HG03558 (cell line): ENCODE measurements around the gene ALOX15.
"Not testable (repeated sequence)": the region's sequence is repeated elsewhere in the genome, so short reads cannot be mapped to it uniquely, and the experiment has no call there.

ENCODE experiments used
- ATAC-seq: cut with Tn5 transposase; IDR thresholded peaks from one replicate; pipeline ENCODE4 v1.9.1; 2021; ENCODE audit warnings: moderate number of reproducible peaks; ENCODE audit not compliant: unreplicated experiment; ENCODE audit errors: extremely low read depth

ALOX15 gene

GRCh38 chr17:4595685-4596342, 45.7 kb downstream of the ALOX15 start:
- not testable (repeated sequence) for ATAC-seq

GRCh38 chr17:4594931-4595684, 46.4 kb downstream of the ALOX15 start:
- no peak for ATAC-seq

DNA sequence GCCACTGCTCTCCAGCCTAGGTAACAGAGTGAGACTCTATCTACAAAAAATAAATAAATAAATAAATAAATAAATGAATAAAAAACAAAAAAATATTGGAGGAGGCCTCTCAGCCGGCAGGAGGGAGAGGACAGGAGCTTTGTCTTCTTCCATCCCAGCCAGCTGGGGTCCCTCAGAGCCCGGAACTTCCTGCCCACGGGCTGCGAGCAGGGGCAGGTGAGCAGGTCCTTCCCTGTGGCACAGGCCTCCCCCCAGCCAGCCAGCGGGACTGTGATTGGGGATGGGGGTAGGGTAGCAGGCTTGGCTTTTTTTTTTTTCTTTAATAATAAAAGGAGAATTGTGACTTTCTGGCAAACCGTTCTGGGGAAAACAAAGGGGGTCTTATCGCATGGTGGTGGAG, 47.1 kb downstream of the ALOX15 start:
- ATAC-seq, result no peak

DNA sequence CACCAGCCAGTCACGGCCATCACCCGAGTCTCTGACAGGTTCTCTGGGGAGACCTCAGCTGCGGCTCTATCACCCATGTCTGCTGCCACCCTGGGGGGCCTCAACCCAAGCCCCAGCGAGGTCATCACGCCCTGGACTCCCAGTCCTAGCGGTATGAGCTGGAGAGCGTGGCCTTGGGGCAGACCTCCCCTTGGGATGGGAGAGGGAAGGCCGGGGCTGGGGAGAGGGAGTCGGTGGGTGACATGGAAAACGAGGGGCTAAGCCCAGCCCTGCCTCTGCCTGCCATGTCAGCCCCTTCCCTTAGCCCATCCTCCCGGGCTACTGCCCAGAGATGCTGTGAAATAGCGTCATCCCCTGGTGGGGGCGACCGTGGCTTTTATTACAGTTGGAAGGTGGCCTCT, 48.5 kb downstream of the ALOX15 start:
- no peak for ATAC-seq

- no peak for ATAC-seq
These were observed 49.1 kb downstream of the ALOX15 start for GRCh38 chr17:4592240-4593005.

DNA sequence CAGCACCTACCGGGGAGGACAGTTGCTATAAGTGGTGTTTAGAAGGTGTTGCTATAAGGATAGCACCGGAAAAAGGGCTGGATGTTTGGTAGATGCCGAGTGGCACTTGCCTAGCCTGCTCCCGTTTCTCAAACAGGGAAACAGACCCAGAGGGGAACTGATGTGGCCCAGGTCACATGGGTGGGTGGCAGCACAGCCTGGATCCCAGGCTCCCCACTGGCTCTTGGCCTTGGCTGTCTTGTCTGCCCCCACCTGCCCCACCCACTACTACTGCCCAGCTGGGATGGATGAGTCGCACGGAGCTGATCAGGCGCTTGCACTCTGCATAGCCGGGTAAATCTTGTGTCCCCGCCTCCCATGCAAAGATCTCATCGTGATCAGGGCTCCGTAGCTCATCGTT, 49.9 kb downstream of the ALOX15 start:
- ATAC-seq, result no peak

- no peak for ATAC-seq
These were observed 50.5 kb downstream of the ALOX15 start for GRCh38 chr17:4590981-4591453.

DNA sequence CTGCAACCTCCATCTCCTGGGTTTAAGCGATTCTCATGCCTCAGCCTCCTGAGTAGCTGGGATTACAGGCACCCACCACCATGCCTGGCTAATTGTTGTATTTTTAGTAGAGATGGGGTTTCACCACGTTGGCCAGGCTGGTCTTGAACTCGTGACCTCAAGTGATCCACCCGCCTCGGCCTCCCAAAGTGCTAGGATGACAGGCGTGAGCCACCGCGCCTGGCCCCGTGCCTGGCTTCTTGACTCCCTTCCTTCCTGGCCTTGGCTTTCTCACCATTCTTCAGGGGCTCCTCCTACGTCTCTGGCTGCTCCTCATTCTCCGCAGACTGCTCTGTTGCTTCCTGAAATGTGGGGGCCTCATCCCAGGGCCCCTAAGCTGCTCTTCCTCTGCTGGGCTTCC, 51.4 kb downstream of the ALOX15 start:
- not testable (repeated sequence) for ATAC-seq

- no peak for ATAC-seq
These were observed 52.4 kb downstream of the ALOX15 start for GRCh38 chr17:4588898-4589625.

- ATAC-seq, result no peak
These were observed 53.1 kb downstream of the ALOX15 start for GRCh38 chr17:4588391-4588790.

GRCh38 chr17:4587803-4588202, 53.7 kb downstream of the ALOX15 start:
- no peak for ATAC-seq

DNA sequence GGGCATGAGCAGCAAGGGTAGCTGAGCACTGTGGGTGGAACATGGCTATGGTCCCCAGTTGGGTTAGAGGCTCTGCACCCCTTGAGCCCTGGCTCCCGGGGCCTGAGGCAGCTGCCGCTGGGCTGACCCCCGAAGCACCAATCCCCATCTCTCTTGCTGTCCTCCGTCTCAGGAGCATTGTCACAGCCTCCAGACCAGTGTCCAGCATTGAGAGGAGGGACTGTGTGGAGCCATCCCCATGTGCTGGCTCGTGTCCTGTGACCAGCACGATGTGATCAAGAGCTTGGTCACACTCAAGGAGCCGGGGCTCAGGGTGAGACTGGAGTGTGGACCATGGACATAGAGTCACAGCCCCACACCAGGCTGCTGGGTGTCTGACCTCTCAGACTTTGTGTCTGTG, 54.3 kb downstream of the ALOX15 start:
- ATAC-seq, result no peak

DNA sequence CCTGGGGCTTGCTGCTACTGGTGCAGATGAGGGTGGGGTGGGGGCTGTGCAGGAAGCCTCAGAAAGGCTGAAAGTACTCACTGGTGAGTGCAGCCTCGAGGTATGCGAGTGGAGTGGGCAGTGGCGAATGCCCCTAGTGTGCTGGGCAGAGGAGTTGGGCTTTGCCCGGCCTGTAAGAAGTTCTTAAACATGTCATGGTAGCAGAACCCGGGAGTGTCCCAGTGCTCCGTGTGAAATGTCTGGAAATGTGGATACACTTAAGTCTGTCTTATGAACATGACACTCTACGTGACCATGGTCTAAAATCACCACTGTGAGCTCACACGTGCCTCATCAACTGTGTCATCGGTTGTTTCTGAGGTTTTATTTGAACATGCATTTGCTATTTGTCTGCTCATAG, 55.4 kb downstream of the ALOX15 start:
- no peak for ATAC-seq

DNA sequence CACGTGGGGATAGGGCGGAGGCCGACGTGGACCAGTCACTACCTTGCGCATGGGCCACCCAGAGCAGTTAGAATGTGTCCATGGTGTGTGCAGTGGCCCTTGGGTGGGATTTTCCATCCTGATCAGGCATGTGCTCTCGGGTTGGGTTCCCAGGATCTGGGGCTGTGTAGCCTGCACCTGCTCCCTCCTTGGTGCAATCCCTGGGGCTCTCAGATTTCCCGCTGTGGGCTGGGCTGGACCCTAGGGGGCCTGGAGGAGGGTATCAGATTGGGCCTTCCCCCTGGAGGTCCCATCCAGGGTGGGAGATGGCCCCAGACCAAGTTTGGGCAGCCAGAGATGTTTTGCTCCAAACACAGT, 55.9 kb downstream of the ALOX15 start:
- ATAC-seq, result no peak

- no peak for ATAC-seq
These were observed 56.4 kb downstream of the ALOX15 start for GRCh38 chr17:4584917-4585637.

- ATAC-seq, result no peak
These were observed 57.2 kb downstream of the ALOX15 start, which contains the start of gene SMTNL2 for GRCh38 chr17:4584101-4584916. TSS of gene SMTNL2 (plus strand) at chr17:4584529. CDS start at chr17:4584606, 77 bp downstream.

DNA sequence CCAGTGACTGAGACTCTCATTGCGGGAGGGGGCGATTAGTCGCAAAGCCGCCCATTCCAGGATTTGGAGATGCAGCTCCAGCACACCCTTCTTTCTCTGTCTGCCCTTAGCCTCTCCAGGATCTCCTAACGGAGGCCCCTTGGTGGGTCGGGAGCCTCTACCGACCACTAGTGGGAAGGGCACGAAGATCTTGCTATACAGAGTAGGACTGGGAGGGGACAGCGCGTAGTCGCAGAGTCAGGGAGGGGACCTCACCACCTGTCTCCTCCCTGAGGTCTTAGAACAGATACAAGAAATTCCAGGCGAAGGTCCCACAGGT, 57.7 kb downstream of the ALOX15 start:
- ATAC-seq, result no peak

GRCh38 chr17:4583206-4583605, 58.3 kb downstream of the ALOX15 start:
- no peak for ATAC-seq

GRCh38 chr17:4582691-4583090, 58.8 kb downstream of the ALOX15 start:
- ATAC-seq, result no peak
